Lung microvascular endothelial cell (primary cell): ENCODE data around the gene PPP1R11. TPM values are rescaled to one million over a fixed set of nuclear protein-coding genes. Genes with fewer than 3 reads are reported as not detected.

Experiments used
- DNase-seq, 2 donors: peaks; one replicate each; pipeline versions ENCODE4 v3.0.0 to v3.0.0-alpha.2; 2010; ENCODE audit warnings: low read depth in 2 of 2
- total RNA-seq: library from RNA; depleted of rRNA; stranded (reverse); fragments of >200 nt; gene quantifications from 2 replicates; pipeline ENCODE4 v1.2.1, GENCODE V29; 2014

The PPP1R11 gene
- total RNA-seq, 1 donor from 2014 or later: 12.3 TPM

DNA sequence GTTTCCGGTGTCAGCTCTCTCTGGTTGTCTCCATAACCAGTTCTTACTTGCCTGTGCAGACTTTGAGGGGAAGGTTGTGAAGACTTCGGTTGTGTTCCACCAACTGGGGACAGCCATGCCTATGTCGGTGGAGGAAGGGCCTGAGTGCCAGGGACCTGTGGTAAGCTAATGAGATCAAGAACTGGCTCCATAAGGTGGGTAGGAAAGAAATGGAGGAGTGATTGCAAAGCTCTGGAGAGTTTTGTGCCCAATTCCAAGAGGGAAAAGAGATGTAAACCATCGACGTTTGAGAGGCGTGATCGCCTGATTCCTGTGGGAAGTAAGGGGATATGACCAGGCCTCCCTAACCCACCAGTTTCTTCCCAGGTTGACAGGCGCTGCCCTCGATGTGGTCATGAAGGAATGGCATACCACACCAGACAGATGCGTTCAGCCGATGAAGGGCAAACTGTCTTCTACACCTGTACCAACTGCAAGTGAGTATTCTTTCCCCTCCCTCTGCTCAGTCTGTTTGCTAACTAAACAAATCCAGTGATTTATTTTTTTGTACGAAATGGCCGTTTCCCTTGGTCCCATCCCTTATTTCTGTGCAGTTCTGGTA is 5.0 kb upstream of the PPP1R11 start:
- peak in 1 of 2 donors; percentile 32 for DNase-seq

DNA sequence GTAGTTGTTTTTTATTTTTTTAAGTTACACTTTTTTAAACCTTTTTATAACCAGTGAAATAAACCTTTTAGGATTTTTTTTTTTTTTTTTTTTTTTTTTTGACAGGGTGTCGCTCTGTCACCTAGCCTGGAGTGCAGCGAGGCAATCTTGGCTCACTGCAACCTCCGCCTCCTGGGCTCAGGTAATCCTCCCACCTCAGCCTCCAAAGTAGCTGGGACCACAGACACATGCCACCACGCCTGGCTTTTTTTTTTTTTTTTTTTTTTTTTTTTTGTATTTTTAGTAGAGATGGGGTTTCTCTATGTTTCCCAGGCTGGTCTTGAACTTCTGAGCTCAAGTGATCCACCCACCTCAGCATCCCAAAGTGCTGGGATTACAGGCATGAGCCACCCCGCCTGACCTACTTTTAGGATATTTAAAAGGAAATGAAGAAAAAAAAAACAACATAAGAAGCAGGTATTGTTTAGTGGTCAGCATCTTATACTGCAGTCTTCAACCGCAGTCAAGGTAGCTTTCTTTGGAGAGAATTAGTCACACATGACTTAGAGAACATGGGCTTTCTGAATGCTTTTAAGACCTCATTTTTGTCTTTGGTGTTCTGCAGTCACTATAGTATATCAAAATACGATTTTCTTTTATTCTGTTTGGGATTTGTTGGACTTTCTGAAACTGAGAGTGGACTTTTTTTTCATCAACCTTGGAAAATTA is 4.4 kb upstream of the PPP1R11 start:
- DNase-seq: no peak

DNA sequence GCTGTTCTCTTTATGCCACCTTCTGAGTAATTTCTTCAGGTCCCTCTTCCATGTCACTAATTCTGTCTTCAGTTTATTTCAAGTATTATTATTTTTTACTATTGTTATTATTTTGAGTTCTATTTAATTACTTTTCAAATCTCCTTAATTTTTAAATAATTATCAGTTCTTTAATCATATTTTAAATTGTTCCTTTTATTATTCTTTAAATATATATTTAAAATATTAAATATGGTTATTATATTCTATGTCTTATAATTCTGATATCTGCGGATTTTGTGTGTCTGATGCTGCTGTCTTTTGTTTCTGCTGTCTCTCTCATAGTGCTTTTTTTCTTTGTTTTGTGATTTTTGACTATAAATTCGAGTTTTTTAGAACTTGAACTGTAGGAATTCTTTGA is 3.7 kb upstream of the PPP1R11 start:
- no peak for DNase-seq

DNA sequence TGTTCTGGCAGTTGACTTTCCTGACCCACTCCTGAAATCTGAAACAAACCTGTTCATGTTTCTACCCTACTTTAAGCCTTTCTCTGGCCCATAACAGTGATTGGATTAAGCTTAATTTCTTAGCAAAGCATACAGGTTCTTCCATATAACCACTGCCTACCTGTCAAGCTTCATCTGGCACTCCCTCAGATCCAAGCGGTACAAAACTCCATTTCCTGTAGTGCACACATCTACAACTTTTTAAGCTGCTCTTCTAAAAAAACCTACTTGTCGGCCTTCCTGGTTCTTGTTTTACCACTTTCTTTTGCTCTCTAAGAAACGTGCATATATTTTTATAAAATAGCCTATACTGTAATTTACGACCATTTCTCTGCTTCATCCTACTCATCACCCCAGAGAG is 916 bp upstream of the PPP1R11 start:
- DNase-seq: no peak

DNA sequence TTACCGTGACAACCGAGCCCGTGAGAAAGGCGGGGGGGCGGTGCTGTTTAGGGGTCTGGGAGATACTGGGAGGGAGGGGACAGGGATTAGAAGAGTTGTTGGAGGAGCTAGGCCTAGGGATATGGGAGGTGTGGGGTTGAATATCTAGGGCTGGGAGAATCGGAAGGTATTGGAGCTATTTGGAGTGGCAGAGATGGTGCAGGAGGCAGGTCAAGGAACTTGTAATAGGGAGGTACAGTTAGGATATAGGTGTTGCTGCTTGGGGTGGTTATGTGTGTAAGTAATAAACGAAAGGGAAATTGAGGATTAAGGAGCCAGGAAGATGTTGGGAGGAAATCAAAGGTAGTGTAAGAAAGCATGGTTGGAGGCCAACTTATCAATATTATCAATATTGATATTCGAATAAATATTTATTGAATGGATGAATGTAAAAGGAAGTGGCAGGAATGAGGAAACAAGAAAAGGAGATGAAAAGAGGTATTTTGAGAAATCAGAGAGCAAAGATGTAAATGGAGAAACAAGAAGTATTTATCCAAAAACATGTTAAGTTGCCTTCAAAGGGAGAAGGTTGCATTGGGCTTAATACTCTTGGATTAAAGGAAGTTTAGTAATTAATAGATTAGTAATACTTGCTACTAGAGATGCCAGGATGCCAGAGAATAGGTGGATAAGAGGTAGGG is 602 bp downstream of the PPP1R11 start:
- no peak for DNase-seq

DNA sequence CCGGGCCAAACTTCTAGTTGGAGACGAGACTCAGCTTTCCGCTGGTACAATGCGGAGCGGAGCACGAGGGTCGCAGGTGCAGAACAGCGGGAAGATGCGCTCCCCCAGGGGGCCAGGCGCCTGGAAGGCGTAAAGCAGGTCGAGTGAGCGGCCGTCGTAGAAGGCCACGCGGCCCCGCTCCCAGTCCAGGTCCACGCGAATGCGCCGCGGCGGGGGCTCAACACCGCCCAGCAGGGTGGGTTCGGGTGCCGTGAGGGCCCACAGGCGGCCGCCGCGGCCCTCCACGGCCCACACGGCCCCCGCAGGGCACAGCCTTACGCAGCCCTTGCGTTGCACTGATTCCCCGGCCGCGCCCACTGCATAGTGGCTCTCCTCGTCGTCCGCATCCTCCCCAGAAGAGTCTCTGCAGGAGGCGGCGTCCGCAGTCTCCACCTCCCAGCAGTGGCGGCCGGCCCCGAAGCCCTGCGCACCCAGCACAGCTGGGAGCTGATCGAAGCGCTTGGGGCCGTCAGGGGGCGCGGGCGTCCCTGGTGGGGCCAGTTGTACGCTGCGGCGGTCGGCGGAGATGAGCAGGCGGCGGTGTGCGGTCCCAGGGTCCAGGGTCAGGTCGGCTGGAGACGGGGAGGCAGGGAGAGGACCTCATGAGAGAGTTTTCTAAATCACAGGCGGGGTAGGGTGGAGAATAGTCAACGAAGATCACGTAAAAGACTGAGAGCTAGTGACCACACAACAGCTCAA is 4.3 kb downstream of the PPP1R11 start:
- DNase-seq: peak in 1 of 2 donors; percentile 40

DNA sequence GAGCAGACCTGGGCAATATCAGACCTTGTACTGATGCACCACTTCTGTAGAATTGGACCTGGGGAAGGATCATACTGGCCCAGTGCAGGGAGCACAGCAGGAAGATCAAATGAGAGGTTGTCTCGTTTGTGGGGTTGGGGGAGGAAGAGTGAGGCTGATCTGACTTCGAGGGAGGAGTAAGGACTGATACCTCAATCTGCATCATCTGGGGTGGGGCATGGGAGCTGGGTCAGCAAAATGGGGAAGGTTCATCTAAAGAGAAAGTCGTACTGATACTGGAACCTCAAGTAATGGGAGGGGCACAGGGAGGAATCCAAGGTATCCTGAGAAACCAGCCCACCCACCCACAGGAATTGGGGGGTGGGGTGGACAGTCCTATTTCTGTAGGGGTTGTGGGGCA is 4.9 kb downstream of the PPP1R11 start:
- no peak for DNase-seq

DNA sequence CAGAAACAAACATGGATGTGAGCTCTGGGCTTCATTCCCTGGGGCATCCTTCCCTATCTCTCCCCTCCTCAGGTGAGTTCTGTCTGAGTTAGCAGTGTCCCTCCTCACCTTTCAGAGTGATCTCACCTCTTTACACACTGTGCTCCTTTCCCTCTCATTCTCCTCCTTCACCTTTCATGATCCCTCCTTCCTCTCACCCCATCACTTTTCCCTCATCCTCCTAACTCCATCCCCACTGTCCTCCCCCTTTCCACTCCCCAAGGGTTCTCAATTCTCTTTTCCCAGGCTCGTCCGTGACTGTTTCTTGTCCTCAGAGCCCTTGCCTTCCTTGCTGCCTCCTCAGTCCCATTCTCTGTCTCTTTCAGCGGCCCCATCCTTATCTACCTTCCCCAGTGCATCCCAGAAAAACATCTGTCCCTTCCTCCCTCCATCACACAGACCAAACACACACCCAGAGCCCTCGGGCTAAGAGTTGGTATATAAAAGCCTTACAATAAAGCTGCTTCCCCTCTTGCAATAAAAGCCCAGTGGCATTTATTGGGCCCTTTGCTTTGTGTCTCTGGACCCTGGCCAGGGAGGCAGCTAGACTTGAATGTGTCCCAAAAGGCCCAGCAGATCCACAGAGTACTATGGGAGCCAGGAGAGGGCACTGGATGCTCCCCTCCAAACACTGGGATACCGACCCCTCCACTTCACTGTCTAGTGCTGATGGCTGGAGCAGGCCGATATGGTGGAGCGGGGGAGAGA is 6.7 kb downstream of the PPP1R11 start:
- DNase-seq: no peak

DNA sequence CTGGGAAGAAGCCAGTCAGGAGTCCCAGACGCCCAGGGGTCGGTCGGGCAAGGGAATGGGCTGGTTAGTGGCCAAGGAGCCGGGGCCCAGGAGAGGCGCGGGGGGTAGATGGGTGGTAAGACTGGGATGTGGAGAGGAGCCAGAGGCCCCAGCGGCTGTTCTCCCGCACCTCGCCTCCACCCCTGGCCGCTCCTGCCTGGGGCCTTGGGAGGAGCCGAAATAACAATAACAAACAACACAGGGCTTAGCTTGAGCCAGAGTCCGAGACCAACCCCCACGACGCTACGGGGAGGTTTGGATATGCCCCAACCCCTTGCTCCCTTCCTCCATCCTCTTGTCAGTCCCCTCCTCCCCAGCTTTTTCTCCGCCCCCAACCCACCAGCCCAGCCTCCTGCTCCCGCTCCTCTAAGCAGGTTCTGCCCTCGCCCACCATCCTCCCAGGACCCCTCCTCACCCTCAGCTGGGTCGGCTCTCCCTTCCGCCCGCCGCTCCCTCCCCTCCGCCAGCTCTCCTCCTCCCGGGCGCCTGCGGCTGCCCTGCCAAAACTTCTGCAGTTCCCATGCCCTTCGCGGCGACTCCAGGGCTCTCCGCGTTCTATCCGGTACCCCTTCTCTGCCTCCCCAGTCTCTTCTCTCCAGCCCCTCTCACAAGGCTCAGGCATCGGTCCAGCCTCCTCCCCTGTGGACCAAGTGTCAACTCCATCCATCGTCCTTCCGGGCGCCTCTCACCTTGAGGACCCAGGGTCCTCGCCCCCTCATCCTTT is 7.5 kb downstream of the PPP1R11 start:
- no peak for DNase-seq

DNA sequence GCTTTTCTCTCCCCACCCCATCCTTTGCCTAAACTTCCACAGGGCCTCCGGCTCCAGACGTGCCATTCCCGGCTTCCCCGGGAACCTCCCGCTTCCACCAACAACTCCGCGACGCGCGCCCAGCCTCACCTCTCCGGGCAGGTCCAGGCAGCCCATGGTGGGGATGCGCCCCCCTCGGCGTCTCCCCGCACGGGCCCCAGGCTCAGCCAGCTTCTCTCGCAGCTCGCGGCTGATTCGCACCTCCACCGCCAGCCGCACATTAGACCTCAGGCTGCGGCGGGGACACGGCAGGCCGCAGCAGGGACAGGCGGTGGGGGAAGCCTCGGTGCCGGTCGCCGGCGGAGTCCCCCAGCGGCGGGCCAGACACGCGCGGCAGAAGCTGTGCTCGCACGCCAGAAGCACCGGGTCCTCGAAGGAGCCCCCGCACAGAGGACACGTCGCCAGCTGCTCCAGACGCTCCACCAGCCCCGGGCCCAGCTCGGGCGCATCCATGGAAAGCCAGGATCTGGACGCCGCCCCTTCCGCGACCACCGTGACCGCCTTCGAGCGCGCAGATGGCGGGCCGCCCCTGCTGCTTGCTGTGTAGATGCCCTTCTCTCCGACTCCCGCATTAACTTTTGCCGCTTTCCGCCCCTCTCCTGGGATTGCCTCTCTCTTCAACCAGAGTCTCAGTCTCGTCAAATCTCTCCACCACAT is 8.2 kb downstream of the PPP1R11 start, which contains the start of gene RNF39:
Gene RNF39, minus strand, starts transcription at position 676 of the 696 bp plus-strand sequence. Its CDS starts 184 bp downstream, at position 492.
- no peak for DNase-seq

DNA sequence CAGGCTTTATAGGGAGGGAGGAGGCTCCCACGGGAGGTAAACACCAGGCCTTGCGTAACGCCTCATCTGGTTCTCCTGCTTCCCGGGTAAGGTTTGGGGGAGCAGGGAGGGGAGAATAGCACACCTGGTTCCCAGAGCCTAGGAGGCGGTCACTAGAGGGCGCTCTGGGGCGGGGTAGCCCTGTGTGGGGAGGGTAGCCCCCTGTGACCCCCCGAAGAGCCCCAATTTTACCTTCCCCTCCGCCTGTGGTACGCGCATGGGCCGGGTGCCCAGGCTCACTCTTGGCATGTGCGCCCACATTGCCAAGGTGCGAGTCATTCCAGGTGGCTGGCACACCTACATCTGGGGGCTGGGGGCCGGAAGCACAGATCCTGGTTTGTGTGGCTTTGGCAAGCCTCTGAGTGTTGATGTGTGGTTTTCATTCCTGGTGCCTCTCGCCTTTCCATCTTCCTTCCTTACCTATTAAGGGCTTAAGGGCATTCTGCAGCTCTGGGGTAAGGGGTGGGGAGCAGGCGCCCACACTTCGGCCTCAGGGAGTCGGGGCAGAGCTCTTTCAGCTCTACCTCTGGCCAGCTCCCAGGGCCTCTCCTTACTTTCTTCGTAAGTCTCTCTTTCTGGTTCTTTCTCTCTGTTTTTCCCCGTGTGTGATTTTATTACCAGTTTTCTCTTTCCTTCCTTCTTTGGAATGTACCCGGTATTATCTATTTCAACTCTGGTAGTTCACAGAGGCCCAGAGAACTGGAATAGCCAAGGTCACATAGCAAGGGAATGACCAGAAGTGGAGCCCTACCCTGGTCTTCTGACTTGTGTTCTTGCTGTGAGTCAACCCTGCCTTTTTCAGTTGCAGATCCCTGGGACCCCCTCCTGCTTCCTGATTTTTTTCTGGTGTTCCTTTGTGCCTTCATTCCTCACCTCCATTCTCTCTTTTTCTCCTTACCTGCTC is 9.1 kb downstream of the PPP1R11 start:
- no peak for DNase-seq

DNA sequence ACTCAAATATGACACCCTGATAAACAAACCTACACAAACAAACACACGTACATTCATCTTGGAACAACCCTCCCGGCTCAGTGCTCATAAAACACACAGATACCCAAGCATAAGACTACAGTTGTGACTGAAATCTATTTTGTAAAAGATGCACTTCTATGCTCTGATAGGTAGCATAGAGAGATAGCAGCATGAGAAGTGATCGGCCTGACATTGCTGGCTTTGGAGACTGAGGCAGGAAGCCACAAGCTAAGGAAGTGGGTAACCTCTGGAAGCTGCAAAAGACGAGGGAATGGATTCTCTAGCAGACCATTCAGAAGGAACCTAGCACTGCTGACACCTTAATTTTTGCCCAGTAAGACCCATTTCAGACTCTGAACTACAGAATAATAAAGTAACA is 10.2 kb downstream of the PPP1R11 start:
- no peak for DNase-seq

DNA sequence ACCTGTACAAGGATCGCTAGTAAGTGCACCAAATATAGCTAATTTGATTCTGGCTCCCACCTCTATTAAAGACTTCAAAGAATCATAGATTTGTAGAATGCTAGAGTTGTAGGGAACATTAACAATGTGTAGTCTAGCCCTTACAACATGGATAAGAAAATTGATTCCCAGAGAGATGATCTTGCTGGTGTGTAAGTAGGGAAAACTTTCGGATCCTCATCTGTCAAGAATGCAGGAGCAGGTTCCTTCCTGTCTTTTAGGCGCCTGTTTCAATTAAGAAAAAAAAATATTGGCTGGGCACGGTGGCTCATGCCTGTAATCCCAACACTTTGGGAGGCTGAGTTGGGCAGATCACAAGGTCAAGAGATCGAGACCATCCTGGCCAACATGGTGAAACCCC is 20.9 kb downstream of the PPP1R11 start:
- DNase-seq: no peak

DNA sequence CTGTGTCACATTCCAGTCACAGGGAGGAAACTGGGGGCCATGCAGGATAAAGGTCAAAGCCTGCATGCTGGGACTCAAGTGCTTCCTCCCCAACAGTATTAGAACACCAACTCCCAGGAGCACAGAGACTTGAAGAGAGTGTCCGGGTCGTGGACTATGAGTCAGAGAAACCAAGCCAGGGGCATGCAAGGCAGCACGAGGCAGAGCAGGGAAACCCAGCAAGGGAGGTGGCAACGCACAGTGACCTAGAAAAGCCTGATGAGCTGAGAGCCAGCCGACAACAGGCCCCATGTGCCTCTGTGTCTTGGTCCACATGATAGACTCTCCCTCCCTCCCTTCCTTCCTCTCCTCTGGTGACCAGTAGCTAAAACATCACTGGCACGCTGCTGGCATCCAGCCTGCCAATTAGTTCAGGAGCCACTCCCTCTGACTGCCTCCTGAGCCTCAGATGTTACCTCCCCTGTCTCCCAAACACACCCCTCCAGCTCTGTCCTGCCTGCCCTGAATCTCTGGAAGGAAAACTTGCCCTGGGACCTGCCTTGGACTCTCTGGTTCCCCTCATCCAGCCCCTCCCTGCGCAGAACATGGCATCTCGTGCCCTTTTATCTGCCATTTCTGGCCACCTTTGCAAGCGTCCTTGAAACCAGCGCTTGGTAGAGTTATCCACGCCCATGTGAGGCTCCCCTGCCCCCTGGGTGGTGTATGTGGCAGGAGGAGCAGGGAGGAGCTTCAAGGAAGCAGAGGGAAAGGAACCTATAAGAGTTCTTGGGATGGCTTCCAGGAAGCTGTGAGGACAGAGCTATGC is 24.8 kb downstream of the PPP1R11 start:
- DNase-seq: peak; percentile 31 to 34

DNA sequence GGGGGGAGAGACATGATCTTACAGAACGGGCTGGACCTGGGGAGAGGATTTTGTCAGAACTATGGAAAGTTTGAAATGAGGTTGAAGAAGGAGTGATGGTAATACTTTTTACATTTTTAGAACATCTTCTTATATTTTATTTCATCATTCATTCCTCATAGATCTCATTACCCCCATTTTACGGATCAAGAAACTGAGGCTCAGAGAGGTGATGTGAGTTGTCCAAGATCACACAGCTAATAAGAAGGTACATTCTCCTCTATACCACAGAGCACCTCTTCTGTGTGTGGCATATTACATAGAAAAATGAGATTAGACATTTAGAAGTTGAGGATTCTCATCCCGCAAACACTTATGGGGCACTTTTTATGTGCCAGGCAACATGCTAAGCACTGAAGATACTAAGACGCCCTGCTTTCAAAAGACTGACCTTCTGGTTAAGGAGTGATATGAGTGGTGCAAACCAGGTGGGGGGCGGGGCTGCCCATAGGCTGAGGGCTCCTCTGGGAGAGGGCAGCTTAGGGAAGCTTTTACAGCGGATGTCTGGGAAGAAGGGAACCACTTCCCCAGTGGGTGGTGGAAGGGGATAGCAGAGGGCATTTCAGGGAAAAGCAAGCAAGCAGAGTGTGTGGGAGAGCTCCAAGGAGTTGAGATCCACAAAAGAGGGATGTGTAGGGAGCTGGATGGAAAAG is 26.0 kb downstream of the PPP1R11 start:
- DNase-seq: no peak

DNA sequence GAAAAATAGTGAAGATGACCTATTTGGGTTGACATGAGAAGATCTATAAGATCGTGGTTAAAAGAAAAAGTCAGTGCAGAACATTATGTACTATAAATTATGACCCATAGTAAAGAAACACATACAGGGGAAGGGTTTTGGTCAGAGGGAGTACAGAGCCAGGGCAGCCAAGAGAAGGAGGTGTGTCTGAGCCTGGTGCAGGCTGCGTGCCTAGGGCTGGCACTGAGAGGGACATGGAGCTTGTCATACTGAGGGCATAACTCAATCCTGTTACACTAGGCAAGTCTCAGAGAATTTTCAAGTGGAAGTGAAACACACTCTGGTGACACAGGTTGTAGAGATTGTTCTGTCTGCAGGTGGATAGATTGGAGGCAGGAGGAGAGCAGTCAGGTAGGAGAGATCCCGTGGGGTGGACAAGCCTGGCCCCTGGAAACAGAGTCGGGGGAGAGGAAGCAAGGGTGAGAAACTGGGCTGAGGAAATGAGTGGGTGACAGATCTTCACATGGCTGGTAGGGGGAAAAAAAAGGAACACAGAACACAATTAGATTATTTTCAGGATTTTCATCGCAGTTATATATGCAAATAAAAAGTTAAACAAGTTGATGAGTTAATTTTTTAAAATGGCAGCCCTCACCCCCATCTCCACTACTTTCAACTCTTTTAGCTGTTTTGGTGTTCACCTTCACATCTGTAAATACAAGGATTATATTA is 27.1 kb downstream of the PPP1R11 start:
- no peak for DNase-seq

DNA sequence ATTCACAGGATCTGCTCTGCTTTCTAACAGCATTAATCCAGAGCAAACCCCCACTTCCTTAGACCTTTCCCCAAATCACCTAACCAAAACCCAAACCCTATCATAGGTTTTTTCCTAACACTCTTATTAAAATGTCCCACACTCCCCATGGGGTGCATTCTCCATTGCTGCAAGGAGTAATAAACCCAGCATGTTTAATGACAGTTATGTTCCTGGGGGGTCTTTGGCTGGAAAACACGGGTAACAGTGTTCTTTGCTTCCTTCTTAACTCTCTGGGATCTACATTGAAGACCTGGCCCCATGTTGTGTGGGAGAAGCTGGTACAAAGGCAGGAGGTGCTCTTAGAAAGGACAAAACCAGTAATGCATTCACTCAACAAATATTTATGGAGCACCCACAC is 29.8 kb downstream of the PPP1R11 start:
- no peak for DNase-seq
